Tibial artery (tissue), 4 donors: Measurements from ENCODE around the gene WDR81.

Source experiments
- DNase-seq, 2 donors: peaks; one replicate each; pipeline ENCODE4 v3.0.0-alpha.2; 2019
- H3K27ac ChIP-seq, 2 donors: fragments of 200-600 bp; sonication (generic) in 1 of 2; 1 replicate in 1 of 2; 2 replicates in 1 of 2; pipeline ENCODE4 v1.5.1; 2018 to 2019; ENCODE audit warnings: mild to moderate bottlenecking in 1 of 2
- H3K27me3 ChIP-seq, 2 donors: fragments of 200-600 bp; sonication (generic) in 1 of 2; one replicate each; pipeline versions ENCODE4 v1.5.1 to v1.6.0; 2016 to 2019
- H3K36me3 ChIP-seq, 3 donors: fragments of 200-600 bp; sonication (generic) in 2 of 3; one replicate each; pipeline ENCODE4 v1.5.1; 2016 to 2019; ENCODE audit warnings: mild to moderate bottlenecking in 2 of 3
- H3K4me1 ChIP-seq, 4 donors: fragments of 200-600 bp; sonication (generic) in 2 of 4; 1 replicate in 3 of 4; 2 replicates in 1 of 4; pipeline ENCODE4 v1.5.1; 2016 to 2019
- H3K4me3 ChIP-seq, 2 donors: fragments of 200-600 bp; sonication (generic) in 1 of 2; 1 replicate in 1 of 2; 2 replicates in 1 of 2; pipeline ENCODE4 v1.5.1; 2018 to 2019; ENCODE audit warnings: mild to moderate bottlenecking in 2 of 2
- H3K9me3 ChIP-seq, 3 donors: fragments of 200-600 bp; sonication (generic) in 1 of 3; one replicate each; pipeline ENCODE4 v1.5.1; 2016 to 2019
- intact Hi-C: fragments of 100-400 bp; cut with DNase I; formaldehyde crosslinking; loops from one replicate; pipeline ENCODE4 v1.15.0; 2023; ENCODE audit warnings: low total_unique reads
- TF ChIP-seq, protein P1 (sequence below), 2 experiments: fragments of 200-600 bp in 1 of 2; fragments of 450-650 bp in 1 of 2; IDR thresholded peaks; one replicate each; pipeline ENCODE4 v1.5.1; 2017 to 2019; ENCODE audit warnings: antibody characterized with exemption in 2 of 2, mild to moderate bottlenecking in 1 of 2, moderate library complexity in 1 of 2

The WDR81 gene

GRCh38 chr17:1750628-1751027 is 26.1 kb downstream of the WDR81 start:
- Histone ChIP-seq H3K27me3 (peaks cover 0 to 5% of the 10 kb centered on the region in 2 donors), H3K4me3 (no peak overlapping the region), H3K27ac (no peak overlapping the region), H3K4me1 (peaks cover 0 to 11% (median 5%) of the 10 kb centered on the region in 4 donors), H3K9me3 (no peaks in the 10 kb centered on the region), H3K36me3 (no peaks in the 10 kb centered on the region)
- no peak for DNase-seq
- intact Hi-C loops, result no loop called here
- TF ChIP-seq, protein P1, sequence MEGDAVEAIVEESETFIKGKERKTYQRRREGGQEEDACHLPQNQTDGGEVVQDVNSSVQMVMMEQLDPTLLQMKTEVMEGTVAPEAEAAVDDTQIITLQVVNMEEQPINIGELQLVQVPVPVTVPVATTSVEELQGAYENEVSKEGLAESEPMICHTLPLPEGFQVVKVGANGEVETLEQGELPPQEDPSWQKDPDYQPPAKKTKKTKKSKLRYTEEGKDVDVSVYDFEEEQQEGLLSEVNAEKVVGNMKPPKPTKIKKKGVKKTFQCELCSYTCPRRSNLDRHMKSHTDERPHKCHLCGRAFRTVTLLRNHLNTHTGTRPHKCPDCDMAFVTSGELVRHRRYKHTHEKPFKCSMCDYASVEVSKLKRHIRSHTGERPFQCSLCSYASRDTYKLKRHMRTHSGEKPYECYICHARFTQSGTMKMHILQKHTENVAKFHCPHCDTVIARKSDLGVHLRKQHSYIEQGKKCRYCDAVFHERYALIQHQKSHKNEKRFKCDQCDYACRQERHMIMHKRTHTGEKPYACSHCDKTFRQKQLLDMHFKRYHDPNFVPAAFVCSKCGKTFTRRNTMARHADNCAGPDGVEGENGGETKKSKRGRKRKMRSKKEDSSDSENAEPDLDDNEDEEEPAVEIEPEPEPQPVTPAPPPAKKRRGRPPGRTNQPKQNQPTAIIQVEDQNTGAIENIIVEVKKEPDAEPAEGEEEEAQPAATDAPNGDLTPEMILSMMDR (IDR thresholded peaks at IDR 0.05), result no peak

- intact Hi-C loops, result no loop called here
- peak in 1 of 2 donors; percentile 52 for DNase-seq
- H3K27ac ChIP-seq, result no peak overlapping the region
Observed at GRCh38 chr17:1752425-1753262, 28.1 kb downstream of the WDR81 start.

DNA sequence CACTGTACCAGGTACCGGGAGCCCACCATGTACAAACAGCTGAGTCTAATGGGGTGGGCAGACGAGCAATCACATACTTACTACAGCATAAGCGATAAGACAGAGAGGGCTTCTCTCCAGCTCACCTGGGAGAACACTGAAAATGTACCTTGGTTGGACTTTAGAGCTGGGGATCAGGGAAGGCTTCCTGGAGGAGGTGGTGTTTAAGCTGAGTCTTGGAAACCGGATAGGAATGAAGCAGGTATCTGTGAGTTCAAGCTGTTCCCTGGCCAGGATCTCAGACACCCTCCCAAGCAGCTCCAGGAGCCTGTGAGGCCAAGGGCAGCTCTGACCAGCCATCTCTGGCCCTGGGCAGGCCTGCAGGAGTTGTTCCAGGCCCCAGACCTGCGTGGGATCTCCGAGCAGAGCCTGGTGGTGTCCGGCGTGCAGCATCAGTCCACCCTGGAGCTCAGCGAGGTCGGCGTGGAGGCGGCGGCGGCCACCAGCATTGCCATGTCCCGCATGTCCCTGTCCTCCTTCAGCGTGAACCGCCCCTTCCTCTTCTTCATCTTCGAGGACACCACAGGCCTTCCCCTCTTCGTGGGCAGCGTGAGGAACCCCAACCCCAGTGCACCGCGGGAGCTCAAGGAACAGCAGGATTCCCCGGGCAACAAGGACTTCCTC is 29.4 kb downstream of the WDR81 start:
- H3K36me3 ChIP-seq, result no peaks in the 10 kb centered on the region
- intact Hi-C loops, result no loop called here
- no peak for DNase-seq
- no peak overlapping the region for H3K27ac ChIP-seq
- H3K4me1 ChIP-seq, result peaks cover 0 to 12% (median 5%) of the 10 kb centered on the region in 4 donors
- no peak overlapping the region for H3K4me3 ChIP-seq
- TF ChIP-seq, protein P1 (IDR thresholded peaks at IDR 0.05), result no peak
- no peaks in the 10 kb centered on the region for H3K9me3 ChIP-seq
- H3K27me3 ChIP-seq, result peaks cover 0 to 10% of the 10 kb centered on the region in 2 donors

More at GRCh38 chr17:1752425-1753262, 28.1 kb downstream of the WDR81 start:
- Histone ChIP-seq H3K27me3 (peaks cover 0 to 10% of the 10 kb centered on the region in 2 donors), H3K4me3 (no peak overlapping the region), H3K36me3 (no peaks in the 10 kb centered on the region), H3K9me3 (no peaks in the 10 kb centered on the region), H3K4me1 (peaks cover 0 to 12% (median 5%) of the 10 kb centered on the region in 4 donors)
- TF ChIP-seq, protein P1 (IDR thresholded peaks at IDR 0.05), result no peak

- TF ChIP-seq, protein P1 (IDR thresholded peaks at IDR 0.05), result no peak
- no peak for DNase-seq
- Histone ChIP-seq H3K9me3 (no peaks in the 10 kb centered on the region), H3K27ac (no peak overlapping the region), H3K4me1 (peaks cover 0 to 12% (median 5%) of the 10 kb centered on the region in 4 donors), H3K4me3 (no peak overlapping the region), H3K36me3 (no peaks in the 10 kb centered on the region), H3K27me3 (peaks cover 0 to 10% of the 10 kb centered on the region in 2 donors)
- intact Hi-C loops, result no loop called here
Observed at GRCh38 chr17:1754430-1755112, 30.1 kb downstream of the WDR81 start.

GRCh38 chr17:1755252-1755826 is 30.8 kb downstream of the WDR81 start:
- DNase-seq, result no peak
- peaks cover 0 to 10% of the 10 kb centered on the region in 2 donors for H3K27me3 ChIP-seq
- no peak overlapping the region for H3K27ac ChIP-seq
- no peaks in the 10 kb centered on the region for H3K36me3 ChIP-seq
- H3K4me3 ChIP-seq, result no peak overlapping the region
- intact Hi-C loops, result no loop called here
- H3K9me3 ChIP-seq, result no peaks in the 10 kb centered on the region
- TF ChIP-seq, protein P1 (IDR thresholded peaks at IDR 0.05), result no peak
- H3K4me1 ChIP-seq, result peaks cover 0 to 12% (median 5%) of the 10 kb centered on the region in 4 donors
